Ectodermal cell (in vitro differentiated cells): ENCODE data around the gene NUDT5. TPM values are rescaled to one million over a fixed set of nuclear protein-coding genes. Genes with fewer than 3 reads are reported as not detected.
"Not testable (repeated sequence)": the region's sequence is repeated elsewhere in the genome, so short reads cannot be mapped to it uniquely, and the experiment has no call there.

Experiments used
- H3K27ac ChIP-seq: 2 replicates; pipeline ENCODE4 v1.7.0; 2013; ENCODE audit warnings: mild to moderate bottlenecking, low read depth, low read length; ENCODE audit not compliant: insufficient read depth, poor library complexity, severe bottlenecking
- H3K27me3 ChIP-seq: 2 replicates; pipeline ENCODE4 v1.7.0; 2013; ENCODE audit warnings: mild to moderate bottlenecking, low read length; ENCODE audit not compliant: insufficient read depth, control insufficient read depth, poor library complexity, severe bottlenecking
- H3K36me3 ChIP-seq: one replicate; pipeline ENCODE4 v1.7.0; 2013; ENCODE audit warnings: low read length; ENCODE audit not compliant: control insufficient read depth, insufficient read depth
- H3K4me1 ChIP-seq: one replicate; pipeline ENCODE4 v1.7.0; 2013; ENCODE audit warnings: low read length; ENCODE audit not compliant: control insufficient read depth, insufficient read depth
- H3K4me3 ChIP-seq: 2 replicates; pipeline ENCODE4 v1.7.0; 2013; ENCODE audit warnings: low read depth, low read length, control low read depth; ENCODE audit not compliant: insufficient read depth
- H3K9me3 ChIP-seq: 2 replicates; pipeline ENCODE4 v1.7.0; 2013; ENCODE audit warnings: mild to moderate bottlenecking, low read length, moderate library complexity; ENCODE audit not compliant: control insufficient read depth
- WGBS, 2 experiments: methylation state at CpG; one replicate each; pipeline ENCODE4 v1.1.7; 2013; ENCODE audit warnings: missing lambda C conversion rate in 2 of 2; 5-methylcytosine and 5-hydroxymethylcytosine counted together
- polyA plus RNA-seq, 4 experiments: library from polyadenylated mRNA; stranded (reverse); fragments of 50-300 nt; gene quantifications; one replicate each; pipeline ENCODE4 v1.2.3, GENCODE V29; 2013

NUDT5 gene
- 120 TPM for polyA plus RNA-seq (2013, experiment 1 of 4)
- polyA plus RNA-seq (2013, experiment 2 of 4) = 123 TPM
- 87.6 TPM for polyA plus RNA-seq (2013, experiment 3 of 4)
- polyA plus RNA-seq (2013, experiment 4 of 4) = 99.6 TPM

DNA sequence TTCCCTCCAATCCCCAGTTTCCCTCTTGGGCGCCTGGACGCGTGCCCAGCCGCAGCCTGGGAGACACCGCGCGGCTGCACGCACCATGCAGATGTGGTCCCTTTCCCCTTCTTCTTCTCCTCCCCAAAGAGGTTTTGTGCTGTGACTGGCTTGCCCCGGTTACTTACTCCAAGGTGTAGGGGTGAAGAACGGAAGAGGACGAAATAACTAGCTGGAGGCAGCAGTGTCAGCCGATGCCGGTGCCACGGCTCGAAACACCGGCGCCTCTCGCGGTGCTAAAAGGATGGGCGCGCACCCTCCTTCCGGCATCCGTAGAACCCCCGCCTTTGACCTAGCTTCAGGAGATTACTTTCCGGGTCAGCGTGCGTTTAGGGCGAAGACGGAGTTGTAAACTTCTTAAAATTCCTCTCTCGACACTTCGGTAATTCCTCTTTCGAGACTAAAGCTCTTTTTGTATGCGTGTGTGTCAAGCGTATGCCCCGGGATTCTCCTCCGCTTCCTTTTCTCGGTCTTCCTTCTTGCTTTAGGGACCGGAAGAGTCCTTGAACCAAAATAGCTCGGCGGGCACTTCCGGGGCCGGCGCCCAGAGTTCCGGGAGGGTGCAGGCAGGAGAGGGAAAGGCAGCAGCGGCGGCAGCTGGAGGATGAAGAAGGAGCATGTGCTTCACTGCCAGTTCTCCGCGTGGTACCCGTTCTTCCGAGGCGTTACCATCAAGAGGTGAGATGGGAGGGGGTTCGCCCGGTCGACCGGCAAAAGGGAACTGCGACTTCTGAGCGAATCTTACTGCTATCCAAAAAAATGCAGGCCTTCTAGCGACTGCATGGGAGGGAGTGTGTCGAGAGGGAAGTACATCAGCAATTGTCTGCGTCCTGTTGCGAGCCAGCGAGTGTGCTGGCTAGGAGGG lies at the start of gene NUDT5, which contains the start of gene CDC123:
NUDT5 (minus strand) TSS at position 289 of the 904 bp plus-strand sequence. CDS start 9,600 bp downstream, outside the sequence.
CDC123 (plus strand) TSS at position 586 of the 904 bp plus-strand sequence; CDS start at position 644, 58 bp downstream.
- H3K27ac ChIP-seq = peak within 1 kb of the TSS; percentile 61
- H3K4me3 ChIP-seq = peak within 1 kb of the TSS; percentile 88
- H3K36me3 ChIP-seq = peaks cover 10% of the 10 kb centered on the region
- 0% methylated on average over 62 of the region's 62 CpGs for WGBS, 2 experiments
- peaks cover 17% of the 10 kb centered on the region for H3K4me1 ChIP-seq
- H3K27me3 ChIP-seq = no peaks in the 10 kb centered on the region
- H3K9me3 ChIP-seq = no peaks in the 10 kb centered on the region

DNA sequence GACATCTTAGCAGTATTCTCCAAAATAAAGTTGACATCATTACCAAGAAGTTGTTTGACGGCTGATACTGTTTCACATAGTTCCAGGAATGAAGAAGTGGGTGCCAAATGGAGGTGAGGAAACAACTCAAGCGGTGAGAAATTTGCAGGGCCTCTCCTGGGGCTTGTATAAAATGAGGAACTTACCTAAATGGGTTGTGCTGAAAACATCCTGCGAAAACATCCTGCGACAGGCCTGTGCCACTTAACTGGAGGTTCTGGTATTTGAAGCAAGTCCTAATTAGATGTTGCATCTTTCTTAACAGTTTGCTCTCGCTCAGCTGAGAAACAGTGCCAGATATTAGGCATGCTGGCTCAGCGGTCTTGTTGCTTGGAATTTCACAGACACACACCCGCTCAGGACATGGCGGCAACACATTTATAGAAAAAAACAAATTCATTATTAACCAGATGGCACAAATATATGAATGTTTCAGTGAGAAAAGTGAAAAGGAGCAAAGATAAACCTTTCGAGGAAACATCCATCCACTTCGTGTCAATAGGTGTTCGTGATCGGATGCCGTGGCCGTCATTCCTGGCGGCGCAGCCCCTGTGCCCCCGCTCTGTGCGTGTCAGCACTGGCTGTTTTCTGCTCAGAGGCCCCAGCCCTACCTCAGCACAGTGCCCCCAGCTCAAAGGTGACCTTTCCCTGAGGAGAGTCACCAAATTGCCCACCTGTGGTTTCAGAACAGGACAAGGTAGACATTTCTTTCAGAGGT lies 48.4 kb upstream of the NUDT5 start:
- Histone ChIP-seq H3K9me3 (no peaks in the 10 kb centered on the region), H3K27me3 (no peaks in the 10 kb centered on the region), H3K27ac (no peak overlapping the region), H3K4me3 (no peak overlapping the region), H3K36me3 (peaks cover 25% of the 10 kb centered on the region), H3K4me1 (no peaks in the 10 kb centered on the region)
- WGBS, 2 experiments = 95 to 97% methylated on average over 18 of the region's 18 CpGs

GRCh38 chr10:12241810-12242529 lies 46.3 kb upstream of the NUDT5 start:
- Histone ChIP-seq H3K4me3 (no peak overlapping the region), H3K4me1 (no peaks in the 10 kb centered on the region), H3K27me3 (no peaks in the 10 kb centered on the region), H3K9me3 (no peaks in the 10 kb centered on the region), H3K36me3 (peaks cover 35% of the 10 kb centered on the region), H3K27ac (no peak overlapping the region)
- WGBS, 2 experiments = 94 to 96% methylated on average over 19 of the region's 19 CpGs

- H3K36me3 ChIP-seq = peaks cover 52% of the 10 kb centered on the region
- 91 to 94% methylated on average over 8 of the region's 8 CpGs for WGBS, 2 experiments
- H3K4me3 ChIP-seq = no peak overlapping the region
- no peaks in the 10 kb centered on the region for H3K9me3 ChIP-seq
- H3K4me1 ChIP-seq = no peaks in the 10 kb centered on the region
- no peaks in the 10 kb centered on the region for H3K27me3 ChIP-seq
- no peak overlapping the region for H3K27ac ChIP-seq
Observed at GRCh38 chr10:12238821-12239220, 43.1 kb upstream of the NUDT5 start.

- Histone ChIP-seq H3K36me3 (peaks cover 52% of the 10 kb centered on the region), H3K4me1 (no peaks in the 10 kb centered on the region), H3K27ac (no peak overlapping the region), H3K27me3 (no peaks in the 10 kb centered on the region), H3K4me3 (no peak overlapping the region), H3K9me3 (no peaks in the 10 kb centered on the region)
- 94 to 97% methylated on average over 13 of the region's 13 CpGs for WGBS, 2 experiments
Observed at GRCh38 chr10:12237265-12238220, 41.9 kb upstream of the NUDT5 start.

DNA sequence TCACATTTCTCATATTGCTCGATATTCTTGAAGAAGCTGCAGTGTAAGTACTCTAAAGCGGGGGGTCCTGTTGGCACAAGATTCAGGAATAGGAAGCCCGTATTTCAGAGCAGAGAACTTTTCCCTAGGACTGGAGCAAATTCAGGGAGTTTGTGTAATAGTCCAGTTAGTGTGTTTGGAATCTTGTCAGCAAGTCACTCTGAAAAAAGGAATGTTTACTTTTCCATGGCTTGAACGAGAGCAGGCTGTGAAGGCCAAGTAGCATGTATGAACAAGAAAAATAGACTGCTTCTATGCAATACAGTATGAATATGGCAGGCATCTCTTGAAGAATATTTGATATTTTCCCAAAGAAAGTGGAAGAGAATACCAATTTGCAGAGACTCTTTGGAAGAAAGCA lies 40.1 kb upstream of the NUDT5 start:
- Histone ChIP-seq H3K27me3 (no peaks in the 10 kb centered on the region), H3K36me3 (peaks cover 51% of the 10 kb centered on the region), H3K9me3 (no peaks in the 10 kb centered on the region), H3K4me1 (no peaks in the 10 kb centered on the region), H3K4me3 (no peak overlapping the region), H3K27ac (no peak overlapping the region)
- 95% methylated on average over 4 of the region's 4 CpGs for WGBS, 2 experiments

GRCh38 chr10:12235116-12235694 lies 39.5 kb upstream of the NUDT5 start:
- Histone ChIP-seq H3K27ac (no peak overlapping the region), H3K36me3 (peaks cover 45% of the 10 kb centered on the region), H3K9me3 (no peaks in the 10 kb centered on the region), H3K4me1 (no peaks in the 10 kb centered on the region), H3K27me3 (no peaks in the 10 kb centered on the region), H3K4me3 (no peak overlapping the region)
- WGBS, 2 experiments = 96 to 97% methylated on average over 3 of the region's 3 CpGs

GRCh38 chr10:12234687-12235086 lies 39.0 kb upstream of the NUDT5 start:
- H3K27ac ChIP-seq = not testable (repeated sequence)

GRCh38 chr10:12228851-12229250 lies 33.2 kb upstream of the NUDT5 start:
- no peaks in the 10 kb centered on the region for H3K27me3 ChIP-seq
- H3K9me3 ChIP-seq = no peaks in the 10 kb centered on the region
- H3K36me3 ChIP-seq = peaks cover 23% of the 10 kb centered on the region
- no peak overlapping the region for H3K27ac ChIP-seq
- 94 to 96% methylated on average over 11 of the region's 11 CpGs for WGBS, 2 experiments
- no peaks in the 10 kb centered on the region for H3K4me1 ChIP-seq
- H3K4me3 ChIP-seq = no peak overlapping the region

More at GRCh38 chr10:12234687-12235086, 39.0 kb upstream of the NUDT5 start:
- H3K9me3 ChIP-seq, H3K27me3 ChIP-seq, H3K4me3 ChIP-seq, H3K4me1 ChIP-seq: not testable (repeated sequence)
- H3K36me3 ChIP-seq = peaks cover 48% of the 10 kb centered on the region
- 91 to 99% methylated on average over 5 of the region's 5 CpGs for WGBS, 2 experiments
